Mononuclear cell (primary cell): Measurements from ENCODE around the gene CCDC196. TPM values are rescaled to one million over a fixed set of nuclear protein-coding genes. Genes with fewer than 3 reads are reported as not detected.

Experiments used
- H3K27me3 ChIP-seq: 2 replicates; pipeline ENCODE4 v1.6.0; 2011; ENCODE audit warnings: low read length, control low read depth; ENCODE audit not compliant: insufficient read depth
- H3K4me1 ChIP-seq: 2 replicates; pipeline ENCODE4 v1.5.1; 2011; ENCODE audit warnings: mild to moderate bottlenecking, low read length, control low read depth; ENCODE audit not compliant: insufficient read depth
- H3K4me3 ChIP-seq: 2 replicates; pipeline ENCODE4 v1.5.1; 2011; ENCODE audit warnings: mild to moderate bottlenecking, low read length, moderate library complexity
- H3K9me3 ChIP-seq: 2 replicates; pipeline ENCODE4 v1.5.1; 2011; ENCODE audit warnings: low read depth, mild to moderate bottlenecking, control low read depth, low read length
- total RNA-seq: library from RNA; depleted of rRNA; stranded (reverse); fragments of >200 nt; gene quantifications from one replicate; pipeline ENCODE4 v1.2.3, GENCODE V29; 2012

Gene CCDC196, protein sequence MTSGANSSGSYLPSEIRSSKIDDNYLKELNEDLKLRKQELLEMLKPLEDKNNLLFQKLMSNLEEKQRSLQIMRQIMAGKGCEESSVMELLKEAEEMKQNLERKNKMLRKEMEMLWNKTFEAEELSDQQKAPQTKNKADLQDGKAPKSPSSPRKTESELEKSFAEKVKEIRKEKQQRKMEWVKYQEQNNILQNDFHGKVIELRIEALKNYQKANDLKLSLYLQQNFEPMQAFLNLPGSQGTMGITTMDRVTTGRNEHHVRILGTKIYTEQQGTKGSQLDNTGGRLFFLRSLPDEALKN
- not detected for total RNA-seq

DNA sequence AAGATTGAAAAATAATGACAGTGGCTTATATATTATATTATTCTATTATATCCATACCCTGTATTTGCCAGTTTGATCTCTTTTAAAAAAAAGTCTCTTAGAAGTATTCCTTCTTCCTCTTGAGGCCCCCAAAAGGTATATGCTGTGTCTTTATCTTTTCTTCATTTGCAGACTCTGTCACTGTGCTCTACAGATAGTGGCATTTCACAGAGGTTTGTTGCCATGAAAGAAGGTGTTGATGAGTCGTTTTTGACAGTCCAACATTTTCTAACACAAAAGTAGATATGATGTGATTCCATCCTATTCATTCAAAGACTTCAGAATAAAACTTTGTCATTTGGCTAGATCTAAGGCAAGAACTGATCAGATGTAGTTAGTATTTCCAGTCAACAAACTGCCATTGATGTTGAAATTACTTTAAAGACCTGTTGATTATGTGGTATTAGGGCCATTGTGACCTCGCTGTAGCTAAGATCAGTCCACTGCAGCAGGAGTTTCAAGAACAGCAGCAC, at the start of gene CCDC196:
Gene CCDC196 (plus strand): TSS at position 462 of the 512 bp plus-strand sequence. CDS start 132 bp downstream, outside the sequence.
- Histone ChIP-seq H3K4me3 (no peak within 1 kb of the TSS), H3K4me1 (no peaks in the 10 kb centered on the region), H3K9me3 (no peaks in the 10 kb centered on the region), H3K27me3 (no peaks in the 10 kb centered on the region)

DNA sequence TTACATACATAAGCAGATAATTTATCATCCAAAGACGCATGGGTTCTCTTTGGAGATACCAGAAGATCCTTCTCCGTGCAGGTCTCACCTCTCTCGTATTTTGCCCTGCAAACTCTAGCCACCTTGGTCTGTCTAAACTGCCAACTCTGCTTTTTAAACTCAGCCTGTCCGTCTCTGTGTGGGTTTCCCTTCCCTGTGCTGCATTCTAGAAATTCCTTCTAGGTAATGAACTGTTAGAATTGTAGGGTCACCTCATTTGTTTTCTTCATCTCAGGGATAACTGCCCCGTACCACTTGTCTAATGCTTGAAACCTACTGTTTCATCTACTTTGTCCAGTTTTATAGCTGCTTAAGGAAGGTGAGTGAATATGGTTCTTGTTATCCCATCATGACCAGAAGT, 45.4 kb upstream of the CCDC196 start:
- Histone ChIP-seq H3K9me3 (peaks cover 33% of the 10 kb centered on the region), H3K4me1 (no peaks in the 10 kb centered on the region), H3K27me3 (no peaks in the 10 kb centered on the region), H3K4me3 (no peak overlapping the region)

DNA sequence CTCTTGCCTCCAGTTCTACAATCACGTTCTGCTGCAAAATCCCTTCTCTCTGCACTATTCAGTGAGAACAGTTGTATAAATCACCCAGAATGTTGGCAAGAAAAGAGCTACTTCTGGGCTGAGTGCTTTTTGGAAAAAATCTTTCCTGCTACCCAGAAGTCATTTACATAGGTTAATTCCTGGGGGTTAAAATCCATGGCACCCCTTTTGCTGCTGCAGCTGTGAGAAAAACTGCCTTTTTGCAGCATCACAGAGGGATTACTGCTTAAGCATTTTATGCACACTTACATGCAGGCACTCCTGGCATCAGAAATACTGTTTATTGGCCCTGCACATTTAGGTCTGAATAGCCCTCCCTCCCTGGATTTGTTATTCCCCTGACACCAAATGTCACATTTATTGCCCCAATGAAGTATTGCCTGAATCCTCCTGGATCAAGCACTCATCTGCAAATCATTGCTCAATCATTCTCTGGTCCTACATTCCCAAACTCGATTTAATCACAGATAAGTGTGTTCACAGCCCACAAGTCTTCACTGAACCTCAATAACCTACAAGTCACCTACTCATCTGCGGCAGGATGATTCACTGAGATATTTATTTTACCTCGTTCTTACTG, 43.1 kb upstream of the CCDC196 start:
- H3K4me1 ChIP-seq = no peaks in the 10 kb centered on the region
- no peak overlapping the region for H3K4me3 ChIP-seq
- H3K9me3 ChIP-seq = peaks cover 25% of the 10 kb centered on the region

DNA sequence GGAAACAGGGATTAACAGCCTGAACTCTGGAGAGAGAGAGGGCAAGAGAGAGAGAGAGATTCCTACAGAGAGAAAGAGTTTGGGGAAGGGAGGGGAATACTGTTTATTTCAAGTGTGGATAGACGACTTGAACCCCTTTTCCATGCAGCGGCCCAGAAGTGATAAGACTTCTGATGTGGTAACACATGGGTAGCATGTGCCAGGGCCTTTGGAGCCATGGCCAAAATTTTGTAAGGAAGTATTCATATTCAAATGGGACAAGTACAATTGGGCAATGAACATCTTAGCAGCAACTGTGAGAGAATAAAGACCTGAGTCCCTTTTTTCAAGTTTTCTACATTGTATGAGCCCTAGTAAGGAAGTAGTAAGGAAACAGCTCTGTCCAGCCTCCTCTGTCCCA, 42.4 kb upstream of the CCDC196 start:
- Histone ChIP-seq H3K4me3 (no peak overlapping the region), H3K9me3 (peaks cover 19% of the 10 kb centered on the region), H3K4me1 (no peaks in the 10 kb centered on the region), H3K27me3 (no peaks in the 10 kb centered on the region)

More for the DNA sequence above, 43.1 kb upstream of the CCDC196 start:
- no peaks in the 10 kb centered on the region for H3K27me3 ChIP-seq

DNA sequence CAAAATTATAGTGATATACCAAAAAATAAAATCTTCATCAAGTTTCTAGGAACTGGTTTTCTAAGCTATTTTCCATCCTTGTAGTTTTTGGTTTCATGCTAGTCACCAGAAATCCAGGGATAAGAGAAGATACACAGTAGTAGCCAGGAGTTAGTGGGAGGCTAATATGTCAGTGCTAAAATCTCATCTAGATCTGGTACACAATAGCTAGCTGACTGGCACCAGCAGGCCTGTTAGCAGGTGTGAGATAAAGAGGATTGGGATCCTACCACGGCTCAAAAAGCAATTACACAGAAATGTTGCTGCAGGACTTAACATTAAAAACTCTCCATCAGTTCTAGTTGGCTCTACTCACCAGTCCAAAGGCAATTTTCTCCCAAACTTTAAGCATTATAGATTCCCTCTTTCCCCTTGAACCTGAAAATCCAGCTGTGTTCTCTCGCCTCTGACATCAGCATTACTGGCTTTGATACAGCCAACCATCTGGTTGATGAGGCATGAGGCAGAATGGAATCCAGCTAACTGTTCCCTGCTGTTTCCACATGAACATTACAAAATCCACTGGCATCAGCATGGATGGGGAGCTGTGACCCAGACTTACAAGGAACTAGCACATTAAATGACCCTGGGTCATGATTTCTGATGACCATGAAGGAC, 41.8 kb upstream of the CCDC196 start:
- no peaks in the 10 kb centered on the region for H3K4me1 ChIP-seq
- no peaks in the 10 kb centered on the region for H3K27me3 ChIP-seq
- no peak overlapping the region for H3K4me3 ChIP-seq
- H3K9me3 ChIP-seq = peaks cover 15% of the 10 kb centered on the region

DNA sequence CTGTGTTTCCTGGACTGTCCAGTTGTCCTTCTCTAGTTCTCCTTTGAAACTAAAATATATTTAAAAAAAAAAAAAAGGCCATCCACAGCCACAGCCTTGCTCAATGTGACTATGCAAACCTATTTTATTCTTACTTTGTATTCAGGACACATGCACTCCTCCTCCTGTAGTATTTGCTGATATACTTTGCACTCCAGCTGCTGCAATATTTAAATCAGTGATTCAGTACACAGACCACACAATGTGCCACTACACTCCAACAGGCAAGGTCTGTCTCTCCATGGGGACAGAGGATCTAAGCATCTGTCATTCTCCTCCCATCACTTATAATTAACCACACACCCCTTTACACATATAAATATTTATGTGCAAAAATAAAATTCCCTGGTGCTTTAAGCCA, 40.2 kb upstream of the CCDC196 start:
- no peaks in the 10 kb centered on the region for H3K27me3 ChIP-seq
- no peaks in the 10 kb centered on the region for H3K4me1 ChIP-seq
- peaks cover under 1% of the 10 kb centered on the region for H3K9me3 ChIP-seq

DNA sequence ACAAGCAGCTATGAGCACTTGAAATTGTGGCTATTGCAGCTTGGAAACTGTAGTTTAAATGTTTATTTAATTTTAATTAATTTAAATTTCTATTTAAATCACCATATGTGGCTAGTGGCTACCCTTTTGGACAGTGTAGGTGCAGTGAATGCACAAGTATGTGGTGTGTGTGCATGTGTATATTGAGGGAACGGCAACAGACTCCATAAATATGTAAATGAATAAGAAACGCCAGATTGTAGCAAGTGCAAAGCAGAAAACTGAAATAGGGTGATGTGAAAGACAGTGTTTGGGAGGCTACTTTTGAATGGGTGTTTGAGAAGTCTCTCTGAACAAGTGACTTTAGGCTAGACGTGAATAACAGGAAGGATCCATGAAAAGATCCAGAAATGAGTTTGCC, 32.7 kb upstream of the CCDC196 start:
- Histone ChIP-seq H3K27me3 (no peaks in the 10 kb centered on the region), H3K4me3 (no peak overlapping the region), H3K4me1 (no peaks in the 10 kb centered on the region), H3K9me3 (peaks cover 4% of the 10 kb centered on the region)

More for the DNA sequence above, 40.2 kb upstream of the CCDC196 start:
- no peak overlapping the region for H3K4me3 ChIP-seq

DNA sequence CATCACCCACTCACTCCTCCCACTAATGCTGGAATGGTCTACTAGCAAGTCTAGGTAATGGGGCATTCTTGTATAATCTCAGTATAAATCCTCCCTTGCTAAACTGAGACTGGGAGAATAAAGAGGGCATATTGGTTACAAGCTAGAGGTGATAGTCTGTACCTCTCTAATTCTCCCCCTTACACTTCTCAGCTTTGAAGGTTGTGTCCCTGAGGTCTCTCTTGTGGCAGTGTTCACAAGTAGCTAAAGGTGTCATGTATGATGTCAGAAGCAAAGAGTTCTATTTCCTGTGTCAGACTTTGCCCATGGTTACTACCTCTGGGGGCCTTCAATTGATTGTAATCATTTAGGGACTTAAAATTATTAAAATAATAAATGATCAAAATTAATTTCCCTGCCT, 26.6 kb upstream of the CCDC196 start:
- Histone ChIP-seq H3K9me3 (peaks cover 4% of the 10 kb centered on the region), H3K27me3 (no peaks in the 10 kb centered on the region), H3K4me3 (no peak overlapping the region), H3K4me1 (no peaks in the 10 kb centered on the region)

DNA sequence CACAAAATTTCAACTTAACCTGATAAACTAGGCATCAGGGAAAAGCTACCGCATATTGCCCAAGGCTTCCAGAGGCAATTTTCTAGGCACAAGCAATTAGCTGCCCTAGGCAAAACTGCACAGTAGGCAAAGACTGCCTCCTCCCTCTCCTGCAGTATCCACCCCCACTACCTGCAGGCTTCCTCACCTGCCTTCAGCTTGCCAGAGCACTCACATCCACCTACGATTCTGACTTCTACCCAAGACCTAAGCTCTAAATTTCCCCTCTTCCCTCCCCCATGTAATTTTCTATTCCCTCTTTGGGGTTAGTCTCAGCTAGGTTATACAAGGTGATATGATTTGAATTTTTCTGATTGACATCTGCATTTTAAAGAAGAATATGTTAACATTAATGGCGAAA, 21.9 kb upstream of the CCDC196 start:
- Histone ChIP-seq H3K27me3 (no peaks in the 10 kb centered on the region), H3K4me1 (no peaks in the 10 kb centered on the region), H3K4me3 (no peak overlapping the region), H3K9me3 (peaks cover 6% of the 10 kb centered on the region)

DNA sequence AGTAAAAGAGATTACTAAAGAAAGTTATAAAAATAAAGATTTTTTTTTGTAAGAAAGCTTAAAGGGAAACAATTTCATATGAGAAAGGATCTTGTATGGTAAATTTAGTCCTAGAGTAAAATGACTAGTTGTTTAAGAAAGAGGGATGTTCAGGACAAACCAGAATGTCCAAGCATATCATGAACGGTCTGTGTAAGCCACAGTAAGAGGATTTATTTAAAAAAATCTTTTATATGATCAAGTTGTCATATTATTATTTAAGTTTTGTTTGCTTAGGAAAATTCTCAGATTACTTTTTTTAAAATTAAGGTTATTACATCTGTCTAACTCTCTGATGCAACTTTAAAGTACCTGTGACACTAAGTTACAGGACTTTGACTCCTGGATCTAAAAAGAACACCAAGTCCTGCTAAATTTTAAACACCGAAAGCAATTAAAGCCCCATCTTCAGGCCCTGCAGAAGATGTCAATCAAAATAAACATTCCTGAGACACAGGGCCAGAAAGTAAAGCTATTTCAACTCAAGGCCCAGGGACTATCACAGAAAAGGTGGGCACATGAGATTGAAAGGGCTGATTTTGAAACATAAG, 17.3 kb upstream of the CCDC196 start:
- H3K9me3 ChIP-seq = peaks cover 7% of the 10 kb centered on the region
- no peaks in the 10 kb centered on the region for H3K27me3 ChIP-seq
- H3K4me3 ChIP-seq = no peak overlapping the region
- H3K4me1 ChIP-seq = no peaks in the 10 kb centered on the region

DNA sequence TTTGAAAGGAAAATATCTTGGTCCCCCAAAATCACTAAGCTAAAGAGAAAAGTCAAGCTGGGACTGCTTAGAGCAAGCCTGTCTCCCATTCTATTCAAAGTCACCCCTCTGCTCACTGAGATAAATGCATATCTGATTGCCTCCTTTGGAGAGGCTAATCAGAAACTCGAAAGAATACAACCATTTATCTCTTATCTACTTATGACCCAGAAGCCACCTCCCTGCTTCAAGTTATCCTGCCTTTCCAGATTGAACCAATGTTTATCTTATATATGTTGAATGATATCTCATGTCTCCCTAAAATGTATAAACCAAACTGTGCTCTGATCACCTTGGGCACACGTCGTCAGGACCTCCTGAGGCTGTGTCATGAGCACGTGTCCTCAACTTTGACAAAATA, 14.6 kb upstream of the CCDC196 start:
- Histone ChIP-seq H3K9me3 (peaks cover 7% of the 10 kb centered on the region), H3K4me3 (no peak overlapping the region), H3K27me3 (no peaks in the 10 kb centered on the region), H3K4me1 (no peaks in the 10 kb centered on the region)

DNA sequence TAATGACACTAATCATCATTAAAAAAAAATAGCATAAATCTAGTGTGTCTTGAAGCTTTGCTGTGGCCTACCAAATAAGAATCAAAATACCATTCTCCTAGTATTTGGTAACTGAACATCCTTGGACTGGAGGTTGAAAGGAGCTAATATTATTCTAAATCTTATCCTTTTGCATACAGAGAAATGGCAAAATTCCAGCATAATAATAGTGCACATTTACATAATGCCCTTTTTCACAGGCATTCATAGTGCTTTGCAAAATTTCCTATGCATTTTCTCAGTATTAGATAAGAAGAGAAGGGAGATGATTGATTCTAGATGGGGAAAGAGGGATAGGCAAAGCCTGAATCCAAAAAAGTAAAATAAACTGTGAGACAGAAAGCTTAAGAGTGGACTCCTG, 13.9 kb upstream of the CCDC196 start:
- Histone ChIP-seq H3K4me1 (no peaks in the 10 kb centered on the region), H3K9me3 (peaks cover 7% of the 10 kb centered on the region), H3K27me3 (no peaks in the 10 kb centered on the region), H3K4me3 (no peak overlapping the region)

DNA sequence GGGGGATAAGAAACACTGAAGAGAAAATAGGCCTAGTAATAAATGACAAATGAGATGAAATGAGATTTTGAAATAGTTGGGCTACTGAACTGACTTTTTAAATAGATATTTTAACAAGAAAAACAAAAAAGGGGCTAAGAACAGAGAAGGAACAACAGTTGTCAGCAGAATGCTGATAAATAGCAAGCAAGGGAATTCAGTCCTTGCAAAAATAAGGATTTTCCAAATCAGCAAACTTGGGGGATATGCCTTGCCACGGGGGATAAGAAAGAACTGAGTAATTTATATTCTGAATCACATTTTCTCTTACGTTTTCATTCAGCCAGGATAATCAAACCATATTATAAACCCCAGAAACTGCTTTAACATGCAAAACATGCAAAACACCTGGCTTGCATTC, 12.9 kb upstream of the CCDC196 start:
- Histone ChIP-seq H3K9me3 (peaks cover 7% of the 10 kb centered on the region), H3K4me3 (no peak overlapping the region), H3K27me3 (no peaks in the 10 kb centered on the region), H3K4me1 (no peaks in the 10 kb centered on the region)

DNA sequence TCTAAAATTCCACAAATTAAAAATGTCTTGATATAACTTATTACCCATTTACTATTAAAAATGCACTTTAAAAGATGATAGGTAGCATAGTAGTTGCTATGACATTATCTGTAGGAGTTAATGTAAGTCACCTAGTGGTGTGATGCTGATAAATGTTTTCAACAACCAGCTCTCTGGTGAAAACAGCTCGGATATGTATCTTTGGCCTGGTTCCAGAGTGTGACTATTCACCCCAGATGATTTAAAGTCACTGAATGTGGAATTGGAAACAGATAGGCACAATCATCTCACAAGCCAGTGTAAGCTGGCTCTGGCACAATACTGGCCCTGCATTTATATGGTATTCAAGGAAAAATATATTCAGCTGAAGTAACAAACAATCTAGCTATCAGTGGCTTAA, 9.2 kb upstream of the CCDC196 start:
- Histone ChIP-seq H3K4me3 (no peak overlapping the region), H3K27me3 (no peaks in the 10 kb centered on the region), H3K9me3 (no peaks in the 10 kb centered on the region), H3K4me1 (no peaks in the 10 kb centered on the region)

DNA sequence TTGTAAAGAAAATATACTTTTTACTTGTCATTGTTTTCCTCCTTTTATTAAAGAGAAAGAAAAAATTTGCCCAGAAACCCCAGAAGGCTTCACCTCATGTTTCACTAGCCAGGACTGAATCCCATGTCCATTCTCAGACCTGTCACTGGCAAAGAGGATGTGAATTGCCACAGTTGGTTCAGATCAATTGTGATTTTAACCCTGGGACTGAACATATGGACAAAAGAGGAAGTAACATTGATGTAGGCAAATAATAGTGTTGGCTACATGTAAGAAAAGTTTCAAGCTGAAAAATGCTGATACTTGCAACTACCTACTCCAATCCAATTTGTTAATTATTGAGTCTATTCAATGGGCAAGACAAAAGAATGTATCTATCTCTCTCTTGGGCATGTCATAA, 8.6 kb upstream of the CCDC196 start:
- H3K4me1 ChIP-seq = no peaks in the 10 kb centered on the region
- no peaks in the 10 kb centered on the region for H3K9me3 ChIP-seq
- H3K27me3 ChIP-seq = no peaks in the 10 kb centered on the region

More for the DNA sequence above, 8.6 kb upstream of the CCDC196 start:
- no peak overlapping the region for H3K4me3 ChIP-seq
